Measurements from ENCODE around the gene RSAD1.
A peak's percentile ranks its signal among the peaks of the same experiment; 100 is the strongest.

Gene RSAD1

DNA sequence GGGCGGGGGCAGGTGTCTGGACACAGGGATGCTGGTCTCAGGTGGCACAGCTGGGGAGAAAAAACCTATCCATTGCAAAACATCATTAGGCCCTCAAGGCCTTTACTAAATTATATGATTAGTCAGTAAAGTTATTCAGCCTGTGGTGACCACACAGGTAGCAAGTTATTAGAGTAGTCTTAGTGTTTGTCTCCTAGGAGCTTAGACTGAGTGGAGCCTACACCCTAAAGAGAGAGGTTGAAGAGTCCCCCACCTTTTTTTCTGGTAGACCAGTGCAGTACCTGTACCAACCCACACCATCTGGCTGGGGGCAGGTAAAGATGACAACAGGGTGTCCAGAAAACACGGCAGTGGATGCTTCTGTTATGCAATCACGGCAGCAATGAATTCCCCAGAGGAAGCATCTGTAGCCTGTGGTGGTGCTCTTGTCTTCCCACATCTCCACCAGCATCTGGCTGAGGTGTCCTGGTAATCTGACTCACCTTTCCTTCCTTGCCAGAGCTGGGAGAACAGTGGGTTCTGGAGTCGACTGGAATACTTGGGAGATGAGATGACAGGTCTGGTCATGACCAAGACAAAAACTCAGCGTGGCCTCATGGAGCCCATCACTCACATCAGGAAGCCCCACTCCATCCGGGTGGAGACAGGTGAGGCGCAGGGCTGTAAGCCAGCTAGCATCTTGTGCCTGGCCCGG, 40.6 kb downstream of the RSAD1 start:
- no peak for DNase-seq (ENCODE audit: low read depth)

DNA sequence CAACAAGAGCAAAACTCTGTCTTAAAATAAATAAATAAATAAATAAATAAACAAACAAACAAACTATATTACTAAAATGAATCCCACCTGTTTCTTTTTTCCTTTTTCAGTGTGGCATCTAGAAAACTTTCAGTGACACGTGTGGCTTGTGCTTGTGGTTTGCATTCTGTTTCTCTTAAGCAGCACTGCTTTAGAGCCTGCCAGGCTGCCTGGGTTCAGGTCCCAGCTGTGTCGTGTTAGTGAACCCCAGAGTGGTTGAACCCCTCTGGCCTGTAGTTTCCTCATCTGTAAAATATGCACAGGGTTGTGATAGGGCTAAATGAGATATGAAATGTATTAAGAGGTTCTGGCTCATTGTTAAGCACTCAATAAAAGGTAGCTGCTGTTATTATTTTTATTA, 41.8 kb downstream of the RSAD1 start:
- DNase-seq (ENCODE audit: low read depth), result no peak

DNA sequence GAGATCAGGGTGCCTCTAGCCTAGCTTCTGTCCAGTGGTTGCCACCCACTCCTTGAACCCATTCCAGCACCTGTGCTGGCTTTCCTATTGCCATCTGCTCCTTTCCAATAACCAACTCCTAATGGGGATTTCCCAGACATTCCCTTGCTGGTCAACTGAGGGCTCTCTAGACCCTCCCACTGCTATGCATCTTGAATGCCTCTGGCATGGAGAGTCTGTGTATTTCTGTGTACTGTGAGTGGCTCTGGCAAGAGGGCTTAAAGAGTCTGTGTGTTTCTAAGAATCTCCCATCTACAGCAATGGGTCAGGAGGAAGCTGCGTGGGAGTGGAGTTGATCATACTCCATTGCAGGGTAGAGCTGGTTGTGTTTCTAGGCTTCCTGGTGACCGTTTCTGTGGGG, 42.9 kb downstream of the RSAD1 start:
- no peak for DNase-seq (ENCODE audit: low read depth)

DNA sequence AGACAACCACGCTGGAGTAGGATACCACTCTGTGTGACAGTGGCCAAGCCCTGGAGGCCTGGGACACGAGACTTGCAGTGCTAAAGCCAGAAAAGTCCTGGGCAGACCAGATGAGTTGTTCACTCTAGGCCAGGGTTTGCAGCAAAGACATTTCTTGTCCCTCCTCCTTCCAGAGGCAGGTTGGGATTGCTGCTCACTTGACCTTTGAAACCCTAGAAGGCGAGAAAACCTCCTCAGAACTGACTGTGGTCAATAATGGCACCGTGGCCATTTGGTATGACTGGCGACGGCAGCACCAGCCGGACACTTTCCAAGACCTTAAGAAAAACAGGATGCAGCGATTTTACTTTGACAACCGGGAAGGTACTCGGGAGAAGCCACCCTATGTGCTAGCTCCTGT, 44.1 kb downstream of the RSAD1 start:
- DNase-seq (ENCODE audit: low read depth), result no peak

DNA sequence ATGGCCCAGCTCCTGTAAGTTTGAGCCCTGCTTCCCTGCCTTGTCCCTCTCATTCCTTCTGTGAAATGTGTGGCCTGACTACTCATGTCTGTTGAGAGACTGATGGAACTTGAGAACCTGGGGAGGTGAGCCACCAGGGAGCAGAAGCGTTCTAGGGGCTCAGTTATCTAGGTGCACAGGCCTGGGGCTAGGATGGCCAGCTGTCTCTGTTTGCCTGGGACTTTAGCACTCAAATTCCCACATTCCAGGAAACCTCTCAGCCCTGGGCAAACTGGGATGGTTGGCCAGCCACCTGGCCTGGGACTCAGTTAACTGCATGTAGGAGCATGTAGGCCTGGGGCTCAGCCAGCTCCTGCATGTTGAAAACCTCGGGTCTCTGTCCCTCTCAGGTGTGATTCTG, 44.5 kb downstream of the RSAD1 start:
- no peak for DNase-seq (ENCODE audit: low read depth)

DNA sequence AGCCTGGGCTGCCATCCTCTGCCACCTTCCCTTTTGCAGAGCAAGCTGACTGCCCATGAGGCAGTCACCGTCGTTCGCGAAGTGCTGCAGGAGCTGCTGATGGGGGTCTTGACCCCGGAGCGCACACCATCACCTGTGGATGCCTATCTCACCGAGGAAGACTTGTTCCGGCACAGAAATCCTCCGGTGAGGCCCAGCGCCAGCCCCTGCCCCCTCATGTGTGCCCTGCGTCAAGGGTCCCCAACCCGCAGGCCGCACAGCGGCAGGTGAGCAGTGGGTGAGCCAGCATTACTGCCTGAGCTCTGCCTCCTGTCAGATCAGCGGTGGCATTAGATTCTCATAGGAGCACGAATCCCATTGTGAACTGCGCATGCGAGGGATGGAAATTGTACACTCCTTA, 46.2 kb downstream of the RSAD1 start:
- no peak for DNase-seq (ENCODE audit: low read depth)

DNA sequence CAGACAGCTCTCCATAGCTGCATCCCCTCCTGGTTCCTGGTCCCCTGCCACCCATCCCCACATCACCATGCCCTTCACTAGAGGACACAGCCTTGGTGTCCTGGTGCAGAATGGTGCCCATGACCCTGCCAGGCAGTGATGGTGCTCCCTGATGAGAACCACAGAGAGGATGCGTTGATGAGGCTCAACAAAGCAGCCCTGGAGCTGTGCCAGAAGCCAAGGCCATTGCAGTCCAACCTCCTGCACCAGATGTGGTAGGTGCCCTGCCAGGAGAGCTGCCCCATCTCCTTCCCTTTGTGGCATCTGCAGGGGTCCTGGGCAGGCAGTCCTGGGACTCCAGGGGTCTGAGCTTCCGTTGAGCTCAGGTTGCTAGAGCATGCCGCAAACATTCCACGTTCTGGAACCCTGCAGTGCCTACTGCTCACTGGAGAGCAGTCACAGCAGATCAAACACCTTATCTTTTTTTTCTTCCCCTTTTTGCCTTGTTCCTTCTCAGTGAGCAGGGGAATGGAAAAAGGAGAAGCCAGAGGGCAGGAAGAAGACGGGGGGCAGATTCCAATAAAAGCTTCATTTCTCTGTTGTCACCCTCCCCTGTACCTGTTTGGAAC, 48.6 kb downstream of the RSAD1 start:
- no peak for DNase-seq (ENCODE audit: low read depth)

DNA sequence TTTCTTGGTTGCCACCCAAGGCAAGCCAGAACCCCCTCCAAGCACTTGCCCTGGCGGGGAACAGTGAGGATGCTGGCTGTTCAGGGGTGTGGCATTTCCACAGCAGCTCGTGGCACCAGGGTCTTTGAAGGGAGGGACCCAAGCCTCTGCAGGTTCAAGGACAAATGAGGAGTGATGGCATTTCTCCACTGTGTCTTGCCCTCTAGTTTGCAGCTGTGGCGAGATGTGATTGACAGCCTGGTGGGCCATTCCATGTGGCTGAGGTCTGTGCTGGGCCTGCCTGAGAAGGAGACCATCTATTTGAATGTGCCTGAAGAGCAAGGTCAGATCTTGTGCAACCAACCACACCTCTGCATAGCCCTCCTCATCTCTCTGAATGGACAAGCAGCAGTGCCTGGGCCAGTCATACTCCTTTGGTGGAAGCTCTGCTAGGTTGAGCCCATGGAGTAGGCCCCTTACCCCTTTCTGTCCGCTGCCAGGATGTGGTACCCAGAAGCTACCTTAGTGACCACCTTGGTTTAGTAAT, 49.4 kb downstream of the RSAD1 start:
- no peak for DNase-seq (ENCODE audit: low read depth)

DNA sequence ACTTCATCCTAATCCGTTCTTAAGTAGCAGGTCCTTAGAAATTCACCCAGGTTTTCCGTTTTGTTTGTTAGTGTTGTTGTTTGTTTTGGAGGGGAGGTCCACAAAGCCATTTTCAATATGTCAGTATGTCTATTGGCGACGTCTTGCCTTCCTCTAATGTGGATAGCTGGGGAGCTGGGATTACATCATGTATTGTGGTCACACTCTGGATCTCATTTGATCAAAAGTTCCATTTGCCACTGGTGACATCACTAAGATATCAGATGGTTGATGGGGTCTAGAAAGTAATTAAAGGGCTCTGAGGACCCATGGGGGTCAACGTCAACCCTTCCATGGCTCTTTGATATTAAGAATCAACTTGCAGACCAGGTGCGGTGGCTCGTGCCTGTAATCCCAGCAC, 51.2 kb downstream of the RSAD1 start:
- no peak for DNase-seq (ENCODE audit: low read depth)

DNA sequence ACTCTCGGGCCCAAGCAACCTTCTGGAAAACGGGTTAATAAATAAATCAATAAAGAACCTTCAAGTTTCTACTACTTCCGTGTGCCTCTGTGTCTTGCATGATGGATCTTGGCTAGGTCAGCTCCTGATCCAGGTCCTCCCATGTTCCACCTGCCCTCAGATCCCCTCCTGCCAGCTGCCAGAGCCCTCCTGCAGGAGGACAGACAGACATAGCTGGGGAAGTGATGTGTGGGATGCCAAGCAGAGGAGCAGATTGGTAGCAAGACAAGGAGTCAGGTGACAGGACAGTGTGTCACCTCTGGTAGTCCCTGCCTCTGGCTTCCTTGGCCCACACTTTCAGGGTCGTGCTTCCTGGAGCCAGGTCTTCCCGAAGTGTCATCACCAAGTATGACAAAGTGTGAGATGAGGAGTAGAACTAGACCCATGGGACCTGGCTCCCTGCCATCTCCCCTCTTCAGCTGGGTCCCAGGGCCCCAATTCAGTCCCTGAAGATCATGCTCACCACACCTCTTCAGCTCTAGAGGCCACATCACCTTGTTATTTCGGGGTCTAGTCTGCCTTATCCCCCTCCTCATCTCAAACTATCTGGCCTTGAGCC, 52.9 kb downstream of the RSAD1 start:
- no peak for DNase-seq (ENCODE audit: low read depth)

DNA sequence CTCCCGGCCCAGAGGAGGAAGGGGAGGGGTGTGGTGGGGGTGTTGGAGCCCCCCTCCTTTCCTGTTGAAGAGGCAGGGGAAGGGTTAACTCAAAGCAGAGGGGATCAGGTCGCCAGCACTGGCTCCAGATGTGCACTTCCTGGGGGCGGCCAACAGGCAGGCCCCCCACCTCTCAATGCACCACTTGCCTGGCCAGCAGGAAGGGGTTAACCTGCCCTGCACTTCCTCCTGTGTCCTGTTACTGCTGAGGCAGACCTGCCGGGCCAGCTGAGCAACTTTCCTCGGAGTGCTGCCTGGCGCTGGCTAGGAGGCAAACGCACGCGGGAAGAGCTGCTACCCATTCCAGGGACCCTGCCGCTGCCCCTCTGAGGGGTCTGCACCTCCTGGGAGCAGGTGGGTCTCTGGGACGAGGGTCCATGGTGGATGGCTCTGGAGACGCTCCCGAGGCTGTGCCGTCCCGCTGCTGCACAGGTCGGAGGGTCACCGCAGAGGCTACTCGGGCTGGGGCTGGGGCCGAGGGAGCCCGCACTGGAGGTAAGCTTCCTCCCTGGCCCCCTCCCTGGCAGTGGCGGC, 53.9 kb downstream of the RSAD1 start, which contains the start of gene EPN3:
TSS of gene EPN3 (plus strand) at position 284 of the 573 bp plus-strand sequence. CDS start 3,822 bp downstream, outside the sequence.
- DNase-seq (ENCODE audit: low read depth), result no peak

DNA sequence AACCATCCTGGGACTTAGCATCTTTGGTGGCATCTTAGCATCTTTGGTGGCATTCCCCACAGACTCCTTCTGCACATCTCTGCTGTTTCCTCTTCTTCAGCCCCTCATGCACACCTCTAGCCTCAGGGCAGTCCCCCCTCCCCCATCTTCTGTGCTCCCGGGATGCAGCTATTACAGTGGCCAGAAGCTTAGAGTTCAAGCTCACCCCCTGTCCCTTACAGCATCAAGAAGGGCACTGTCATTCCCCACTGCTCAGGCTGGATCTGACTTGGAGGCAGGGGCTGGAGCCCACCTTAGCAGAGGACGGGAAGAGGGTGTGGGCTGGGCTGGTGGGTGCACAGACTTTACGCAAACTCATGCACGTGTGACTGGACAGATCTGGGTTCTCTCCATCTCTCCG, 54.5 kb downstream of the RSAD1 start:
- DNase-seq (ENCODE audit: low read depth), result no peak

DNA sequence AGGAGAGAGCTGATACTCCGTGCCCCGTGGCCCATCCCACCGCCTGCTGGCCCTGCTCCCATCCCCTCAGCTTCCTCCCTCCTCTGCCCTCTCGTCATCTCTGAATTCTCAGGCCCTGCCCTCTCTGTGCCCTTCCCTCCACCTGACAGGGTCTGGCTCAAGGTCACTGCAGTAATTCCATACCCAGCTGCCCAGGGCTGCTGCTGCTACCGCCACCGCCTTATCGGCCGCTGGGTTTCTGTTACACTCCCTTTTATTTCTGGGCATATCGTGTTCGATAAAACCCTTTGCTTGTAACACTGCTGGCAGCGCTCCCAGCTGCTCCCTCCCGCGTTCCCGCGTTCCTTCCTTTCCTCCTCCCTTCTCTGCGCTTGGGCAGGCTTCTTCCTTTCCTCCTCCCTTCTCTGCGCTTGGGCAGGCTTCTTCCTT, 55.1 kb downstream of the RSAD1 start:
- no peak for DNase-seq (ENCODE audit: low read depth)

DNA sequence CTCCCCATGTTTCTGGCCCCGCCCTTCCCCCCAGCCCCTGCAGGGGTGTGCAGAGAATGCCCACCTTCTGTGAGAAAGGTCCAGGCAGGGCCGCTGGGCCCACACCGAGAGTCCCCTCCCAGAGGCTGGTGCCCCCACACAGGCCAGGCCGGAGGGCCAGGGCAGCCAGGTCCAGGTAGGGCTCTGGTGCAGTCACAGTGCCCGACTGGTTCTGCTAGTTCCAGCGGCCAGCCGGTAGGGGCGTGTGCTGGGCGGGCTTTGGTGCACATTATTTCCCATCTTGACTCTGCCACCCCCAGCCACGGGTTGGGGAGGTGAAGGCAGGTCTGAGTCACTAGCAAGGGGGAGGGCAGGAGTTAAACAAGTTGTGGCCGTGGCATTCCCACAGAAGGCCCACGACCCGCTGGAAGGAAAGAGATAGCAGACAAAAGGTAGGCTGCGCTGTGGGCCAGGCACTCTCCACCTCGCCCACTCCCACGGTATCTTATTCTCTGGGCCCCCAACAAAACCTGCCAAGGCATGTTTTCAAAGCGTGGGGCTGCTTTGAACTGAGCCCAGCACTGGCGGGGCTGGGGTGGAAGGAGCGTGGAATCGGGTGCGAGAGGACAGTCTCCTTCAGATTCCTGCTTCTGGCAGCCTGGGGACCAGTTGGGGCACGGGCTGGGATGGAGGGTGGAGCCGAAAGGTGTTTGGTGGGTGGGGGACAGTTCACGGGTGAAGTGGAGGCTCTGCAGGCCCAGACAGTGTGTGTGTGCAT, 55.7 kb downstream of the RSAD1 start:
- peak; percentile 10 for DNase-seq (ENCODE audit: low read depth)

DNA sequence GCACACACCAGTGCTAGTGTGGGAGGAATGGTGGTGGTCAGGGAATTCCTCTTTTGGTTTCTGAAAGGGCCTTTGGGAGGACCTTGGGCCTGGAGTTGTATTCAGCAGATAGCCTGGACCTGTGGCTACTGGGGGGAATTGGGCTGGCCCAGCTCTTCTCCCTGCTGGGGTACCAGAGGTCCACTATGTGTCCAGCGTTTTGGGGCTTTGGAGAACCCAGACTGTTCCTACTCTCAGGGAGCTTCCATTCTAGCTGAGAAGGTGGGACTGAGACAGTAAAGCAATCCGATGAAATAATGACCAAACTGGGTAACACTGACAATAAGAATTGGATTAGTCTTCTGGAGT, 56.3 kb downstream of the RSAD1 start:
- no peak for DNase-seq (ENCODE audit: low read depth)

DNA sequence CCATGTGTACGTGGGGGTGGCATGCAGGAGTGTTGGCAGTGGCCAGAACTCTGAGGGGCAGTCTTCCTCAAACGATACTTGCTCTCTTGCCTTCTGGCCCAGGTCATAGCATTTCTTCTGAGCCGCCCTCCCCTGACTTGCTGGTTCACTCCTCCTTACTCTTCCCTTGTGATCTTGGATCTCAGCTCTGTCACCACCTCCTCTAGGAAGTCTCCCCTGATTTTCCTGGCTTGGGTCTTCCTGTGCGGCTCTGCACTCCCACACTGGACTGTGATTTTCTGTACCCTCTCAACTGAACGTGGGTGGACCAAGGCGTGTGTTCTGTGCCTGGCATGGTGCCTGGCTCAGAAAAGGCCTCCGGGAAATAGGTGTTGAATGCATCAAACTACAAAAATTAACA, 56.7 kb downstream of the RSAD1 start:
- no peak for DNase-seq (ENCODE audit: low read depth)
